H1 (cell line): Measurements from ENCODE around the gene PWP1. TPM values are rescaled to one million over a fixed set of nuclear protein-coding genes. Genes with fewer than 3 reads are reported as not detected.

Source experiments
- ASH2L ChIP-seq: fragments of 200-600, 300-600 bp; sonication (generic); IDR thresholded peaks from one replicate; pipeline ENCODE4 v1.7.1; 2017; ENCODE audit warnings: low read length
- BACH1 ChIP-seq: IDR thresholded peaks from 2 replicates; pipeline ENCODE4 v1.6.1; 2012; ENCODE audit warnings: low read length, improper control_type of control experiment
- BRCA1 ChIP-seq: IDR thresholded peaks from 2 replicates; pipeline ENCODE4 v1.6.1; 2012; ENCODE audit warnings: low read depth, low read length, improper control_type of control experiment
- CBX8 ChIP-seq: fragments of 300-800, 300-1000 bp; sonication (generic); IDR thresholded peaks from 2 replicates; pipeline ENCODE4 v1.7.1; 2016; ENCODE audit warnings: low read depth, low read length, borderline replicate concordance
- CEBPB ChIP-seq: IDR thresholded peaks from 2 replicates; pipeline ENCODE4 v1.6.1; 2012; ENCODE audit warnings: low read depth, low read length
- CTBP2 ChIP-seq: IDR thresholded peaks from 2 replicates; pipeline ENCODE4 v1.7.0; 2011; ENCODE audit warnings: borderline replicate concordance, mild to moderate bottlenecking, moderate library complexity, mixed read lengths, low read length; ENCODE audit not compliant: insufficient read depth, insufficient read length
- EGR1 ChIP-seq: IDR thresholded peaks from 2 replicates; pipeline ENCODE4 v1.6.1; 2011; ENCODE audit warnings: low read depth, low read length, borderline replicate concordance
- RAD21 ChIP-seq, 2 experiments: IDR thresholded peaks in 1 of 2; conservative IDR thresholded peaks in 1 of 2; 2 replicates each; pipeline ENCODE4 v1.6.1; 2011; ENCODE audit warnings: low read depth in 2 of 2, low read length in 2 of 2, improper control_type of control experiment in 1 of 2, inconsistent platforms in 1 of 2, mild to moderate bottlenecking in 1 of 2, moderate library complexity in 1 of 2
- polyA plus RNA-seq, 7 experiments: library from polyadenylated mRNA; depleted of rRNA in 3 of 7; stranded (reverse) in 5 of 7; unstranded in 2 of 7; fragments of >200 nt in 5 of 7; fragments of 200-250 nt in 2 of 7; gene quantifications; 1 replicate in 5 of 7; 2 replicates in 1 of 7; 4 replicates in 1 of 7; pipeline versions ENCODE4 v1.2.1 to v1.2.3, GENCODE V29; 2011 to 2013; ENCODE audit warnings: missing spikeins in 2 of 7, mixed read lengths in 2 of 7
- total RNA-seq: library from RNA; stranded (reverse); fragmentation: NEBNext Ultra II Directional; extraction: Animal tissue kit (Norgen Biotek cat#: 25700); gene quantifications from 2 replicates; pipeline ENCODE4 v1.2.1, GENCODE V29; 2021
- TF ChIP-seq, protein P1 (sequence below): IDR thresholded peaks from 2 replicates; pipeline ENCODE4 v1.6.1; 2012; ENCODE audit warnings: low read length, inconsistent platforms
- TF ChIP-seq, protein P2 (sequence below): IDR thresholded peaks from 2 replicates; pipeline ENCODE4 v1.6.1; 2012; ENCODE audit warnings: inconsistent platforms
- TF ChIP-seq, protein P3 (sequence below), 3 experiments: IDR thresholded peaks; 1 replicate in 2 of 3; 2 replicates in 1 of 3; pipeline versions ENCODE4 v1.5.1 to v1.6.1; 2011; ENCODE audit warnings: low read length in 3 of 3, mild to moderate bottlenecking in 3 of 3, inconsistent platforms in 2 of 3, low read depth in 1 of 3, moderate library complexity in 1 of 3; ENCODE audit not compliant: insufficient read depth in 1 of 3; ENCODE audit errors: control extremely low read depth in 1 of 3
- TF ChIP-seq, protein P4 (sequence below): IDR thresholded peaks from 2 replicates; pipeline ENCODE4 v1.6.1; 2011; ENCODE audit warnings: low read length, improper control_type of control experiment

Gene PWP1
- total and polyA plus RNA-seq, 2 of the 8 experiments (the other 6 are each of a cell fraction or from before 2014, with no cell fraction given) = 57.8 to 78.5 TPM

DNA sequence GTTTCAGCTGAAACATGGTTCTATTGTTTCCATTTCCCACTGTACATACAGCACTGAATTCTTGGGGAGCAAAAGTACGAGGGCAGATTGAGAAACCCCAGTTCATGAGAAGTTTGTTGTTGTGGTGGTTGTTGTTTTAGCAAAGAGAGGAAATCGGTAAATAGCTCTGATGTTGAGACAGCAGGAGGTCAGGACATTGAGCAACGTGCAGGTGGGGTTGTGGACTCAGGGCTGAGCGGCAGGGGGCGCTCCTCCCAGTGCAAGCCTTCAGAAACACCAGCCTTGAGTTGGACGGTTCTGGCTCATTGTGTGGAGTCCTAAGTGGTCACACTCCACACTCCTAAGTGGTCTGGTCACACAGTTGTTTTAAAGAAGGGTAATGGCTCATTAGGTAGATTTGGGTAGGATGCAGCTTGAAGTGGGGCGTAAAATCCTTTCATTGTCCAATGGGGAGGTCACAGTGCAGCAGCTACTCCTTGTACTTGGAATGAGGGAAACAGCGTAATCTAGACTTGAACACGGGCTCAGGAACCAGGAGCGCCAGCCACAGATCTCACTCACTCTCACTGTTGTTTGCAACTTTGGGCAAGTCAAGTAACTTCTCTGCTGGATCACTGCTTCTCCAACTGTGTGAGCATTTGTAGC, 14.5 kb upstream of the PWP1 start (continued):
- TF ChIP-seq, protein P1, sequence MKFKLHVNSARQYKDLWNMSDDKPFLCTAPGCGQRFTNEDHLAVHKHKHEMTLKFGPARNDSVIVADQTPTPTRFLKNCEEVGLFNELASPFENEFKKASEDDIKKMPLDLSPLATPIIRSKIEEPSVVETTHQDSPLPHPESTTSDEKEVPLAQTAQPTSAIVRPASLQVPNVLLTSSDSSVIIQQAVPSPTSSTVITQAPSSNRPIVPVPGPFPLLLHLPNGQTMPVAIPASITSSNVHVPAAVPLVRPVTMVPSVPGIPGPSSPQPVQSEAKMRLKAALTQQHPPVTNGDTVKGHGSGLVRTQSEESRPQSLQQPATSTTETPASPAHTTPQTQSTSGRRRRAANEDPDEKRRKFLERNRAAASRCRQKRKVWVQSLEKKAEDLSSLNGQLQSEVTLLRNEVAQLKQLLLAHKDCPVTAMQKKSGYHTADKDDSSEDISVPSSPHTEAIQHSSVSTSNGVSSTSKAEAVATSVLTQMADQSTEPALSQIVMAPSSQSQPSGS = peak; percentile 19; the same call in 1 of the 2 replicates
- TF ChIP-seq, protein P2, sequence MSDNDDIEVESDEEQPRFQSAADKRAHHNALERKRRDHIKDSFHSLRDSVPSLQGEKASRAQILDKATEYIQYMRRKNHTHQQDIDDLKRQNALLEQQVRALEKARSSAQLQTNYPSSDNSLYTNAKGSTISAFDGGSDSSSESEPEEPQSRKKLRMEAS = peak; percentile 72
- no peak for TF ChIP-seq CBX8
- TF ChIP-seq, protein P3, sequence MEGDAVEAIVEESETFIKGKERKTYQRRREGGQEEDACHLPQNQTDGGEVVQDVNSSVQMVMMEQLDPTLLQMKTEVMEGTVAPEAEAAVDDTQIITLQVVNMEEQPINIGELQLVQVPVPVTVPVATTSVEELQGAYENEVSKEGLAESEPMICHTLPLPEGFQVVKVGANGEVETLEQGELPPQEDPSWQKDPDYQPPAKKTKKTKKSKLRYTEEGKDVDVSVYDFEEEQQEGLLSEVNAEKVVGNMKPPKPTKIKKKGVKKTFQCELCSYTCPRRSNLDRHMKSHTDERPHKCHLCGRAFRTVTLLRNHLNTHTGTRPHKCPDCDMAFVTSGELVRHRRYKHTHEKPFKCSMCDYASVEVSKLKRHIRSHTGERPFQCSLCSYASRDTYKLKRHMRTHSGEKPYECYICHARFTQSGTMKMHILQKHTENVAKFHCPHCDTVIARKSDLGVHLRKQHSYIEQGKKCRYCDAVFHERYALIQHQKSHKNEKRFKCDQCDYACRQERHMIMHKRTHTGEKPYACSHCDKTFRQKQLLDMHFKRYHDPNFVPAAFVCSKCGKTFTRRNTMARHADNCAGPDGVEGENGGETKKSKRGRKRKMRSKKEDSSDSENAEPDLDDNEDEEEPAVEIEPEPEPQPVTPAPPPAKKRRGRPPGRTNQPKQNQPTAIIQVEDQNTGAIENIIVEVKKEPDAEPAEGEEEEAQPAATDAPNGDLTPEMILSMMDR (IDR thresholded peaks at IDR 0.05; ENCODE audit: control extremely low read depth in 1 of 3, insufficient read depth in 1 of 3, low read depth in 1 of 3, low read length in 3 of 3) = peak; percentile 70 to 96 (median 95)
- no peak for TF ChIP-seq EGR1
- peak; percentile 100 for TF ChIP-seq CEBPB
- TF ChIP-seq, protein P4, sequence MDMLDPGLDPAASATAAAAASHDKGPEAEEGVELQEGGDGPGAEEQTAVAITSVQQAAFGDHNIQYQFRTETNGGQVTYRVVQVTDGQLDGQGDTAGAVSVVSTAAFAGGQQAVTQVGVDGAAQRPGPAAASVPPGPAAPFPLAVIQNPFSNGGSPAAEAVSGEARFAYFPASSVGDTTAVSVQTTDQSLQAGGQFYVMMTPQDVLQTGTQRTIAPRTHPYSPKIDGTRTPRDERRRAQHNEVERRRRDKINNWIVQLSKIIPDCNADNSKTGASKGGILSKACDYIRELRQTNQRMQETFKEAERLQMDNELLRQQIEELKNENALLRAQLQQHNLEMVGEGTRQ = no peak
- peak; percentile 39 to 48; a peak in 3 of 4 replicates for TF ChIP-seq RAD21 (IDR thresholded peaks at IDR 0.05 in 1 of 2, conservative IDR thresholded peaks at IDR 0.05 in 1 of 2; ENCODE audit: low read depth in 2 of 2, low read length in 2 of 2)
- no peak for TF ChIP-seq CTBP2
- no peak for TF ChIP-seq BRCA1
- TF ChIP-seq ASH2L = no peak
- TF ChIP-seq BACH1 = no peak
